Stimulated activated CD4-positive, alpha-beta T cell treated with anti-CD3 and anti-CD28 coated beads, Interleukin-2, amount 100 ng/mL, for 4 hours (primary cell): ENCODE results near the gene DOCK2.
"Not testable (repeated sequence)": the region's sequence is repeated elsewhere in the genome, so short reads cannot be mapped to it uniquely, and the experiment has no call there.

Source experiments
- DNase-seq: peaks from one replicate; pipeline ENCODE4 v3.0.0-alpha.2; 2020; ENCODE audit warnings: low read depth

The DOCK2 gene

GRCh38 chr5:169758886-169759285 lies 121.8 kb downstream of the DOCK2 start:
- DNase-seq: no peak

- no peak for DNase-seq
Observed at GRCh38 chr5:169760229-169760628, 123.2 kb downstream of the DOCK2 start.

GRCh38 chr5:169762338-169763095 lies 125.4 kb downstream of the DOCK2 start:
- no peak for DNase-seq

- DNase-seq: no peak
Observed at GRCh38 chr5:169763376-169764017, 126.4 kb downstream of the DOCK2 start.

- no peak for DNase-seq
Observed at GRCh38 chr5:169764018-169764378, 126.9 kb downstream of the DOCK2 start.

GRCh38 chr5:169765176-169765996 lies 128.3 kb downstream of the DOCK2 start:
- no peak for DNase-seq

GRCh38 chr5:169766943-169767342 lies 129.9 kb downstream of the DOCK2 start:
- DNase-seq: not testable (repeated sequence)

GRCh38 chr5:169767938-169768337 lies 130.9 kb downstream of the DOCK2 start:
- DNase-seq: no peak

GRCh38 chr5:169768416-169768815 lies 131.3 kb downstream of the DOCK2 start:
- no peak for DNase-seq

GRCh38 chr5:169770109-169770508 lies 133.0 kb downstream of the DOCK2 start:
- DNase-seq: no peak

GRCh38 chr5:169772256-169772655 lies 135.2 kb downstream of the DOCK2 start:
- no peak for DNase-seq

- DNase-seq: no peak
Observed at GRCh38 chr5:169772688-169773087, 135.6 kb downstream of the DOCK2 start.

- no peak for DNase-seq
Observed at GRCh38 chr5:169777159-169777558, 140.1 kb downstream of the DOCK2 start.

- DNase-seq: no peak
Observed at GRCh38 chr5:169778622-169779596, 141.8 kb downstream of the DOCK2 start.

- DNase-seq: no peak
Observed at GRCh38 chr5:169781420-169782345, 144.6 kb downstream of the DOCK2 start.

- no peak for DNase-seq
Observed at GRCh38 chr5:169785771-169786618, 148.9 kb downstream of the DOCK2 start.

- no peak for DNase-seq
Observed at GRCh38 chr5:169788168-169788567, 151.1 kb downstream of the DOCK2 start.

GRCh38 chr5:169789417-169789940 lies 152.4 kb downstream of the DOCK2 start:
- DNase-seq: no peak

- no peak for DNase-seq
Observed at GRCh38 chr5:169791251-169791650, 154.2 kb downstream of the DOCK2 start.
